ENCODE results near the gene DERL3. TPM values are rescaled to one million over a fixed set of nuclear protein-coding genes. Genes with fewer than 3 reads are reported as not detected.

The DERL3 gene
- total RNA-seq, 1 experiment from 2014 or later: 1.0 TPM

DNA sequence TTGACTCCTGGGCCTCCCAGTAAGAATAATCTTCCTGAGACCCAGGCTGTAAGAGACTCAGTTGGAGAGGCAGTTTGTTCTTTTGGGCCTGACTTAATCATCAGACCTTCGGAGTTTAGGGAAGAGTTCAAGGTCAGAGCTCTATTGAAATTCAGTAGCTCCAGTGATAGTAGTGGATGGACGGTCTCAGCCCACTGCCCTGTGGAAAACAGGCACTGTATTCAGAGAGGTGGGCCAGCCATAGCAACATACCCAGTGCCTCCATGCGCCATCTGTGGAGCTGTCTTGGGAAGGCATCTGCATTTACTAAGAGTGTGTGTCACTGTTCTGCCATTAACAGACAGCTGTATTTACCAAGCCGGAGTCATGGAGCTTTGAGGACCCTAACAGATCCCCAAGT lies 49.2 kb downstream of the DERL3 start:
- in situ Hi-C loops (cut with HindIII; ENCODE audit: low pct_unique_long_range_greater_than_20kb, low sequenced_read_pairs): no loop called here
- POLR2A ChIA-PET: interaction anchor here (0.6 kb wide), 1 partner anchor 12 kb away, joined by 8 read pairs; no protein-coding TSS in a partner anchor
- CTCF ChIA-PET: no interaction called here

GRCh38 chr22:23789121-23789520 lies 49.7 kb downstream of the DERL3 start:
- intact Hi-C loops (cut with micrococcal nuclease; ENCODE audit: unreplicated experiment): no loop called here

More for the DNA sequence above, 49.2 kb downstream of the DERL3 start:
- Histone ChIP-seq H3K27ac (ENCODE audit: low read length) (no peak overlapping the region), H3K4me3 (ENCODE audit: low read depth in 2 of 2, low read length in 2 of 2) (no peak overlapping the region), H3K36me3 (ENCODE audit: control insufficient read depth, insufficient read depth, low read length) (no peaks in the 10 kb centered on the region), H3K27me3 (ENCODE audit: control insufficient read depth, insufficient read depth, low read length) (no peaks in the 10 kb centered on the region), H3K4me1 (ENCODE audit: control insufficient read depth, insufficient read depth, low read length) (peaks cover 4% of the 10 kb centered on the region; the same call in 1 of the 2 replicates), H3K9me3 (ENCODE audit: control insufficient read depth, insufficient read depth, low read depth, low read length) (no peaks in the 10 kb centered on the region)
- intact Hi-C loops (cut with micrococcal nuclease; ENCODE audit: unreplicated experiment): no loop called here
- ATAC-seq (no peak), DNase-seq (ENCODE audit: low read depth, low spot score) (no peak)
- no TSS peak for BruUV-seq (replicated peaks)
- TF ChIP-seq SIN3A (IDR thresholded peaks at IDR 0.05; ENCODE audit: borderline replicate concordance, insufficient read depth, low read depth, low read length) (no peak), CTCF (IDR thresholded peaks at IDR 0.05) (no peak), REST (IDR thresholded peaks at IDR 0.05; ENCODE audit: insufficient read depth in 1 of 2, low read depth in 2 of 2, low read length in 1 of 2) (no peak), TCF7L2 (IDR thresholded peaks at IDR 0.05; ENCODE audit: low read depth, low read length) (no peak), POLR2AphosphoS5 (IDR thresholded peaks at IDR 0.05; ENCODE audit: low read depth, low read length) (no peak)

More at GRCh38 chr22:23789121-23789520, 49.7 kb downstream of the DERL3 start:
- no peaks in the 10 kb centered on the region for H3K9me3 ChIP-seq (ENCODE audit: control insufficient read depth, insufficient read depth, low read depth, low read length)
- POLR2A ChIA-PET: no interaction called here
- no TSS peak for BruUV-seq (replicated peaks)
- no peak overlapping the region for H3K4me3 ChIP-seq (ENCODE audit: low read depth in 2 of 2, low read length in 2 of 2)
- no peak for TF ChIP-seq SIN3A (IDR thresholded peaks at IDR 0.05; ENCODE audit: borderline replicate concordance, insufficient read depth, low read depth, low read length)
- TF ChIP-seq REST (IDR thresholded peaks at IDR 0.05; ENCODE audit: insufficient read depth in 1 of 2, low read depth in 2 of 2, low read length in 1 of 2): no peak
- TF ChIP-seq TCF7L2 (IDR thresholded peaks at IDR 0.05; ENCODE audit: low read depth, low read length): no peak
- no peaks in the 10 kb centered on the region for H3K36me3 ChIP-seq (ENCODE audit: control insufficient read depth, insufficient read depth, low read length)
- no peaks in the 10 kb centered on the region for H3K27me3 ChIP-seq (ENCODE audit: control insufficient read depth, insufficient read depth, low read length)
- H3K27ac ChIP-seq (ENCODE audit: low read length): no peak overlapping the region
- CTCF ChIA-PET: no interaction called here
- DNase-seq (ENCODE audit: low read depth, low spot score) (no peak), ATAC-seq (no peak)
- peaks cover 4% of the 10 kb centered on the region; the same call in 1 of the 2 replicates for H3K4me1 ChIP-seq (ENCODE audit: control insufficient read depth, insufficient read depth, low read length)
- in situ Hi-C loops (cut with HindIII; ENCODE audit: low pct_unique_long_range_greater_than_20kb, low sequenced_read_pairs): no loop called here
